WTC11 (cell line): ENCODE data around the gene SH3PXD2A. TPM values are rescaled to one million over a fixed set of nuclear protein-coding genes. Genes with fewer than 3 reads are reported as not detected.
A peak's percentile ranks its signal among the peaks of the same experiment; 100 is the strongest.

ENCODE experiments used
- ATAC-seq: fragments of 200-7000 bp; cut with Tn5 transposase; 2 replicates; pipeline ENCODE4 v1.10.0; 2021; ENCODE audit warnings: mild to moderate bottlenecking, moderate library complexity
- CTCF ChIA-PET: fragments of 300-600 bp; sonication (Branson Sonifier 250); formaldehyde crosslinking; loops from one replicate; lab custom pipeline; 2021; ENCODE audit warnings: antibody characterized with exemption; lab: Charles Lee
- POLR2A ChIA-PET: fragments of 350-600 bp; sonication (Branson Sonifier 250); formaldehyde crosslinking; loops from one replicate; lab custom pipeline; 2021; ENCODE audit warnings: antibody characterized with exemption; lab: Charles Lee
- DNase-seq: peaks from one replicate; pipeline ENCODE4 v3.0.0; 2021; ENCODE audit warnings: low spot score
- H3K27ac Mint-ChIP-seq: 2 replicates; pipeline ENCODE4 v1.8.0; 2021; ENCODE audit warnings: mixed read lengths
- H3K27me3 Mint-ChIP-seq: 2 replicates; pipeline ENCODE4 v1.8.0; 2021; ENCODE audit warnings: low read depth, mild to moderate bottlenecking, moderate library complexity, mixed read lengths
- H3K36me3 Mint-ChIP-seq: 2 replicates; pipeline ENCODE4 v1.8.0; 2021; ENCODE audit warnings: mixed read lengths
- H3K4me1 Mint-ChIP-seq: 2 replicates; pipeline ENCODE4 v1.8.0; 2022; ENCODE audit warnings: mixed read lengths
- H3K4me3 Mint-ChIP-seq: 2 replicates; pipeline ENCODE4 v1.8.0; 2021; ENCODE audit warnings: mild to moderate bottlenecking, moderate library complexity, mixed read lengths
- H3K9me3 Mint-ChIP-seq: 2 replicates; pipeline ENCODE4 v1.8.0; 2021; ENCODE audit warnings: mixed read lengths
- ATF1 ChIP-seq: sonication (generic); formaldehyde crosslinking; IDR thresholded peaks from 2 replicates; pipeline ENCODE4 v1.8.1; 2023; ENCODE audit warnings: mild to moderate bottlenecking, moderate library complexity, missing genetic modification reagents
- EMX1 ChIP-seq: fragments of 250-450 bp; sonication (Bioruptor Pico); IDR thresholded peaks from 2 replicates; pipeline ENCODE4 v1.8.0; 2021; ENCODE audit warnings: mild to moderate bottlenecking
- ETV6 ChIP-seq: sonication (generic); formaldehyde crosslinking; IDR thresholded peaks from 2 replicates; pipeline ENCODE4 v1.8.1; 2022; ENCODE audit warnings: mild to moderate bottlenecking, missing genetic modification reagents
- GABPB1 ChIP-seq: sonication (generic); formaldehyde crosslinking; IDR thresholded peaks from 2 replicates; pipeline ENCODE4 v1.8.1; 2023; ENCODE audit warnings: mild to moderate bottlenecking, missing genetic modification reagents
- IRF2 ChIP-seq: sonication (generic); formaldehyde crosslinking; IDR thresholded peaks from 2 replicates; pipeline ENCODE4 v1.8.0; 2022; ENCODE audit warnings: low read depth, missing genetic modification reagents, borderline replicate concordance
- NR1H2 ChIP-seq: sonication (generic); formaldehyde crosslinking; IDR thresholded peaks from 2 replicates; pipeline ENCODE4 v1.9.0; 2021; ENCODE audit warnings: mild to moderate bottlenecking, moderate library complexity, missing genetic modification reagents
- SMAD3 ChIP-seq: sonication (generic); formaldehyde crosslinking; IDR thresholded peaks from 2 replicates; pipeline ENCODE4 v1.8.0; 2022; ENCODE audit warnings: missing genetic modification reagents, mild to moderate bottlenecking, borderline replicate concordance
- ZNF121 ChIP-seq: sonication (generic); formaldehyde crosslinking; IDR thresholded peaks from 2 replicates; pipeline ENCODE4 v1.8.0; 2023; ENCODE audit warnings: missing genetic modification reagents
- ZNF232 ChIP-seq: sonication (generic); formaldehyde crosslinking; IDR thresholded peaks from 2 replicates; pipeline ENCODE4 v1.8.0; 2022; ENCODE audit warnings: mild to moderate bottlenecking, missing genetic modification reagents
- ZNF512 ChIP-seq: sonication (generic); formaldehyde crosslinking; IDR thresholded peaks from 2 replicates; pipeline ENCODE4 v1.8.1; 2022; ENCODE audit warnings: missing genetic modification reagents, borderline replicate concordance
- total RNA-seq: library from RNA; stranded (reverse); gene quantifications from 3 replicates; pipeline ENCODE4 v1.2.3, GENCODE V29; 2021
- TF ChIP-seq, protein P1 (sequence below): sonication (generic); formaldehyde crosslinking; IDR thresholded peaks from 2 replicates; pipeline ENCODE4 v1.8.1; 2022; ENCODE audit warnings: mild to moderate bottlenecking, missing genetic modification reagents, moderate library complexity, borderline replicate concordance
- TF ChIP-seq, protein P2 (sequence below): fragments of 250-450 bp; sonication (Bioruptor Pico); IDR thresholded peaks from 2 replicates; pipeline ENCODE4 v1.9.0; 2021; ENCODE audit warnings: mild to moderate bottlenecking

The SH3PXD2A gene
- total RNA-seq, 1 experiment from 2014 or later, result 15.7 TPM

DNA sequence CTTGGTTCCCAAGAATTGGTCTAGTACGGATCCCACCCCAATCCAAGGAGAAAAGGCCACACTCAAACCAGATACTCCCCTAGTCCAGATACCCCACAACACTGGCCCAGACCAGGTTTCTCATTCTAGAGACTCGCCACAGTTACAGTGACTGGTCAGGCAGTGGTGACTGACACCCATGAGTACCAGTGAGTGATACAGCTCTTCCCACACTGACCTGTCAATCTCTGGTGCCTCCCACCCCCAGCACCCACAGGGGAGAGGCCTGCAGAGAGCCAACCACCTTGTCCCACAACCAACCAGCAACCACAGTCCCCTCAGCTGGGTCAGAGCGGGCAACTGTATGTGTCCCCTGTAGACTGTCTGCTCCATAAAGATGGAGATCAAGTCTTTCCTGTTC is 209.1 kb downstream of the SH3PXD2A start:
- Mint-ChIP-seq H3K9me3 (no peaks in the 10 kb centered on the region), H3K27ac (no peak overlapping the region), H3K27me3 (no peaks in the 10 kb centered on the region)
- TF ChIP-seq NR1H2 (CRISPR knock-in tag), result no peak
- TF ChIP-seq, all 79 proteins: peak for 0
- Mint-ChIP-seq H3K4me1 (peaks cover 40% of the 10 kb centered on the region), H3K4me3 (no peak overlapping the region), H3K36me3 (peaks cover 2% of the 10 kb centered on the region; the same call in 1 of the 2 replicates)
- ATAC-seq (no peak), DNase-seq (no peak)
- CTCF ChIA-PET, result interaction anchor here (1.3 kb wide), 1 partner anchor 41 kb away, joined by 5 read pairs; no protein-coding TSS in a partner anchor
- POLR2A ChIA-PET, result no interaction called here

DNA sequence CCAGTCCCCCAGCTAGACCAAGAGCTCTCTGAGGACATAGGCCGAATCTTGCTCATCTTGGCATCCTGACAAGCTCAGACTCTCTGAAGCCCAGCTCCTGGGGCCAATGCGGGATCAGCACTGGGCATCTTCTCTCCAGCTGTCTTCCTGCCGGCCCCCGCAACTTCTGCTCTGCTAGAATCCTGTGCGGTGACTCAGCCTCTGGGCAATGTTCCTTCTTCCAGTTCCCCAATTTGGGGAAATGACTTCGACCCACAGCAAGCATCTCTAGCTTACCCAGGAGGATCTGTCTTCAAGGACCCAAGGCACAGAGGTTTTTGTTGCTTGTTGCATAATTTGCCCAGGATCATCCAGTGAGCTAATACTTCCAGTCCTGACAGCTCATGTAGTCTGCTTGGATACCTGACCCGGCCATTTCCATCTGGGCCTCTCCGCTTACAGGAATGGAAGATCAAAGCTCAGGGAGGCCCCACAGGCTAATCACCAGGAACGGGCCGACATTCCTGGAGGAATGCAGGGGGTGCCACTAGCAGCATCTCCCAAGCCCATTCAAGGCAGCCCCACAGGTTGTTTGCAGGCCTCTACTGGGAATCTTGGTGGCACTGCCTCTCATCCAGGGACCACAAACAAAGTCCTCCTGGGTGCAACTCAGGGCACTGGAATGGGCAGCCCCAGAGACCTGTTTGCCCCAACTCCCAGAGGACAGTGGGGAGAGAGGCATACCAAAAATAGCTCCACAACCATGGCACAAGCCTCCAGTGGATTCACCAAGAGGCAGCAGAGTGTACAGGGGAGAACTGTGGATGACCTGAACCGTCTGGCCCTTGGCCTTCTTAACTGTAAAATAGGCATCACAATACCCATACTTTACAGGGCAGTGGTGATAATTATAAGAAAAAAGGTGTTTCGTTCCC is 210.0 kb downstream of the SH3PXD2A start:
- ATAC-seq, result no peak
- Mint-ChIP-seq H3K4me1 (peaks cover 31% of the 10 kb centered on the region), H3K9me3 (no peaks in the 10 kb centered on the region), H3K36me3 (peaks cover 2% of the 10 kb centered on the region; the same call in 1 of the 2 replicates), H3K4me3 (no peak overlapping the region), H3K27me3 (no peaks in the 10 kb centered on the region), H3K27ac (peak overlapping the region; percentile 12; the same call in 1 of the 2 replicates)
- CTCF ChIA-PET, result interaction anchor here (0.5 to 1.4 kb wide), 5 partner anchors 34 to 413 kb away, joined by 3 to 5 read pairs (median 4); no protein-coding TSS in a partner anchor
- POLR2A ChIA-PET, result interaction anchor here (0.6 kb wide), 1 partner anchor 20 kb away, joined by 3 read pairs; no protein-coding TSS in a partner anchor
- TF ChIP-seq GABPB1 (CRISPR knock-in tag) (peak; percentile 43; the same call in 1 of the 2 replicates), NR1H2 (CRISPR knock-in tag) (no peak)
- no peak for DNase-seq

GRCh38 chr10:103643381-103643780 is 212.0 kb downstream of the SH3PXD2A start:
- no peak overlapping the region for H3K27ac Mint-ChIP-seq
- no peak for DNase-seq
- CTCF ChIA-PET, result interaction anchor here (0.7 kb wide), 2 partner anchors 10 to 1181 kb away, joined by 4 to 6 read pairs; no protein-coding TSS in a partner anchor

More at GRCh38 chr10:103643381-103643780, 212.0 kb downstream of the SH3PXD2A start:
- TF ChIP-seq ETV6 (CRISPR knock-in tag) (no peak), IRF2 (no peak), ZNF232 (CRISPR knock-in tag) (no peak), ATF1 (CRISPR knock-in tag) (no peak), ZNF512 (no peak), EMX1 (CRISPR knock-in tag) (no peak), SMAD3 (CRISPR knock-in tag) (no peak), ZNF121 (no peak)
- TF ChIP-seq, protein P1, sequence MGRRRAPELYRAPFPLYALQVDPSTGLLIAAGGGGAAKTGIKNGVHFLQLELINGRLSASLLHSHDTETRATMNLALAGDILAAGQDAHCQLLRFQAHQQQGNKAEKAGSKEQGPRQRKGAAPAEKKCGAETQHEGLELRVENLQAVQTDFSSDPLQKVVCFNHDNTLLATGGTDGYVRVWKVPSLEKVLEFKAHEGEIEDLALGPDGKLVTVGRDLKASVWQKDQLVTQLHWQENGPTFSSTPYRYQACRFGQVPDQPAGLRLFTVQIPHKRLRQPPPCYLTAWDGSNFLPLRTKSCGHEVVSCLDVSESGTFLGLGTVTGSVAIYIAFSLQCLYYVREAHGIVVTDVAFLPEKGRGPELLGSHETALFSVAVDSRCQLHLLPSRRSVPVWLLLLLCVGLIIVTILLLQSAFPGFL (CRISPR knock-in tag), result no peak
- TF ChIP-seq, protein P2, sequence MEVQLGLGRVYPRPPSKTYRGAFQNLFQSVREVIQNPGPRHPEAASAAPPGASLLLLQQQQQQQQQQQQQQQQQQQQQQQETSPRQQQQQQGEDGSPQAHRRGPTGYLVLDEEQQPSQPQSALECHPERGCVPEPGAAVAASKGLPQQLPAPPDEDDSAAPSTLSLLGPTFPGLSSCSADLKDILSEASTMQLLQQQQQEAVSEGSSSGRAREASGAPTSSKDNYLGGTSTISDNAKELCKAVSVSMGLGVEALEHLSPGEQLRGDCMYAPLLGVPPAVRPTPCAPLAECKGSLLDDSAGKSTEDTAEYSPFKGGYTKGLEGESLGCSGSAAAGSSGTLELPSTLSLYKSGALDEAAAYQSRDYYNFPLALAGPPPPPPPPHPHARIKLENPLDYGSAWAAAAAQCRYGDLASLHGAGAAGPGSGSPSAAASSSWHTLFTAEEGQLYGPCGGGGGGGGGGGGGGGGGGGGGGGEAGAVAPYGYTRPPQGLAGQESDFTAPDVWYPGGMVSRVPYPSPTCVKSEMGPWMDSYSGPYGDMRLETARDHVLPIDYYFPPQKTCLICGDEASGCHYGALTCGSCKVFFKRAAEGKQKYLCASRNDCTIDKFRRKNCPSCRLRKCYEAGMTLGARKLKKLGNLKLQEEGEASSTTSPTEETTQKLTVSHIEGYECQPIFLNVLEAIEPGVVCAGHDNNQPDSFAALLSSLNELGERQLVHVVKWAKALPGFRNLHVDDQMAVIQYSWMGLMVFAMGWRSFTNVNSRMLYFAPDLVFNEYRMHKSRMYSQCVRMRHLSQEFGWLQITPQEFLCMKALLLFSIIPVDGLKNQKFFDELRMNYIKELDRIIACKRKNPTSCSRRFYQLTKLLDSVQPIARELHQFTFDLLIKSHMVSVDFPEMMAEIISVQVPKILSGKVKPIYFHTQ (CRISPR knock-in tag), result no peak
- Mint-ChIP-seq H3K4me1 (peaks cover 17% of the 10 kb centered on the region), H3K27me3 (no peaks in the 10 kb centered on the region), H3K9me3 (no peaks in the 10 kb centered on the region), H3K36me3 (peaks cover 2% of the 10 kb centered on the region; the same call in 1 of the 2 replicates), H3K4me3 (no peak overlapping the region)
- no peak for ATAC-seq
- POLR2A ChIA-PET, result no interaction called here
